ENCODE data around the gene NFKB1. TPM values are rescaled to one million over a fixed set of nuclear protein-coding genes. Genes with fewer than 3 reads are reported as not detected.
A peak's percentile ranks its signal among the peaks of the same experiment; 100 is the strongest.

Gene NFKB1
- total and polyA plus RNA-seq, 2 experiments from 2014 or later: 15.5 to 26.6 TPM

GRCh38 chr4:102525097-102525496, 23.9 kb downstream of the NFKB1 start:
- Histone ChIP-seq H3K36me3 (no peaks in the 10 kb centered on the region), H3K4me3 (no peak overlapping the region), H3K27me3 (no peaks in the 10 kb centered on the region), H3K9me3 (ENCODE audit: low read depth) (no peaks in the 10 kb centered on the region), H3K27ac (no peak overlapping the region), H3K4me1 (ENCODE audit: low read depth) (no peaks in the 10 kb centered on the region)
- peak in 1 of 2 donors; percentile 76 for DNase-seq (ENCODE audit: low read depth in 1 of 2, low spot score in 1 of 2)
- TF ChIP-seq, protein P1, sequence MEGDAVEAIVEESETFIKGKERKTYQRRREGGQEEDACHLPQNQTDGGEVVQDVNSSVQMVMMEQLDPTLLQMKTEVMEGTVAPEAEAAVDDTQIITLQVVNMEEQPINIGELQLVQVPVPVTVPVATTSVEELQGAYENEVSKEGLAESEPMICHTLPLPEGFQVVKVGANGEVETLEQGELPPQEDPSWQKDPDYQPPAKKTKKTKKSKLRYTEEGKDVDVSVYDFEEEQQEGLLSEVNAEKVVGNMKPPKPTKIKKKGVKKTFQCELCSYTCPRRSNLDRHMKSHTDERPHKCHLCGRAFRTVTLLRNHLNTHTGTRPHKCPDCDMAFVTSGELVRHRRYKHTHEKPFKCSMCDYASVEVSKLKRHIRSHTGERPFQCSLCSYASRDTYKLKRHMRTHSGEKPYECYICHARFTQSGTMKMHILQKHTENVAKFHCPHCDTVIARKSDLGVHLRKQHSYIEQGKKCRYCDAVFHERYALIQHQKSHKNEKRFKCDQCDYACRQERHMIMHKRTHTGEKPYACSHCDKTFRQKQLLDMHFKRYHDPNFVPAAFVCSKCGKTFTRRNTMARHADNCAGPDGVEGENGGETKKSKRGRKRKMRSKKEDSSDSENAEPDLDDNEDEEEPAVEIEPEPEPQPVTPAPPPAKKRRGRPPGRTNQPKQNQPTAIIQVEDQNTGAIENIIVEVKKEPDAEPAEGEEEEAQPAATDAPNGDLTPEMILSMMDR (IDR thresholded peaks at IDR 0.05; ENCODE audit: low read depth, low read length): no peak

DNA sequence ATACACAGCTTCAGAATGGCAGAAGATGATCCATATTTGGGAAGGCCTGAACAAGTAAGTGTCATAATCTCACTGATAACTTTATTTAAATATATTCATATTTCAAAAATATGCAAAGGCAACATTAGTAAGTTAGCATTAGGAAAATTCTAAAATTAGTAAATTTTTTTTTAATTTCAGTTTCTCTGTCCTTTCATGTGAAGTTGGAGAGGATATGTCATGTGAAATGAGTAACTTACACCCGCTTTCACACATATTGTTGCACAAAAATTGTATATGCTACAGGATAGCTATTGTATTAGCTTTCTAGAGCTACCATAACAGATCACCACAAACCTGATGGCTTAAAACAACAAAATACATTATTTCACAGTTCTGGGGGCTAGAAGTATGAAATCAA, 24.3 kb downstream of the NFKB1 start:
- TF ChIP-seq, protein P1 (IDR thresholded peaks at IDR 0.05; ENCODE audit: low read depth, low read length): no peak
- no peaks in the 10 kb centered on the region for H3K36me3 ChIP-seq

DNA sequence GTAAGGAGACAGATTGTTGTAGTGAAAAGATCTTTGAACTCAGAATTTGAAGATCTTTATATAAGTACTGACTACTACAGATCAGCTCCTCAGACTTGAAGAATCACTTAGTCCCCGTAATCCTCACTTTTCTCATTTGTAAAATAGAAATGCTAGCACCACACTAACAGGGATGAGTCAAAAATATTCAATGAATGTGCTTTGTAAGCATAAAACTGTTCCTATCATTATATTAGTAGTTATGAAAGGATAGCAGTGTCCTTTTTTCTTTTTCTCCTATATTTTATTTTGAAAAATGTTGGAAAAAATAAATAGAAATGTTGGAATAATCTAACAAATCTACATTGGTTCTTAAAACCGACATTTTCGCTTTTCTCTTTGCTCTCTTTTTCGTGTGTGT, 25.4 kb downstream of the NFKB1 start:
- Histone ChIP-seq H3K9me3 (ENCODE audit: low read depth) (no peaks in the 10 kb centered on the region), H3K27me3 (no peaks in the 10 kb centered on the region), H3K36me3 (no peaks in the 10 kb centered on the region), H3K4me1 (ENCODE audit: low read depth) (peaks cover 4% of the 10 kb centered on the region), H3K4me3 (no peak overlapping the region), H3K27ac (no peak overlapping the region)
- no peak for DNase-seq (ENCODE audit: low read depth in 1 of 2, low spot score in 1 of 2)
- TF ChIP-seq, protein P1 (IDR thresholded peaks at IDR 0.05; ENCODE audit: low read depth, low read length): no peak

More for the DNA sequence above, 24.3 kb downstream of the NFKB1 start:
- DNase-seq (ENCODE audit: low read depth in 1 of 2, low spot score in 1 of 2): no peak
- H3K27me3 ChIP-seq: no peaks in the 10 kb centered on the region
- H3K4me3 ChIP-seq: no peak overlapping the region
- H3K27ac ChIP-seq: no peak overlapping the region
- H3K9me3 ChIP-seq (ENCODE audit: low read depth): no peaks in the 10 kb centered on the region
- no peaks in the 10 kb centered on the region for H3K4me1 ChIP-seq (ENCODE audit: low read depth)

DNA sequence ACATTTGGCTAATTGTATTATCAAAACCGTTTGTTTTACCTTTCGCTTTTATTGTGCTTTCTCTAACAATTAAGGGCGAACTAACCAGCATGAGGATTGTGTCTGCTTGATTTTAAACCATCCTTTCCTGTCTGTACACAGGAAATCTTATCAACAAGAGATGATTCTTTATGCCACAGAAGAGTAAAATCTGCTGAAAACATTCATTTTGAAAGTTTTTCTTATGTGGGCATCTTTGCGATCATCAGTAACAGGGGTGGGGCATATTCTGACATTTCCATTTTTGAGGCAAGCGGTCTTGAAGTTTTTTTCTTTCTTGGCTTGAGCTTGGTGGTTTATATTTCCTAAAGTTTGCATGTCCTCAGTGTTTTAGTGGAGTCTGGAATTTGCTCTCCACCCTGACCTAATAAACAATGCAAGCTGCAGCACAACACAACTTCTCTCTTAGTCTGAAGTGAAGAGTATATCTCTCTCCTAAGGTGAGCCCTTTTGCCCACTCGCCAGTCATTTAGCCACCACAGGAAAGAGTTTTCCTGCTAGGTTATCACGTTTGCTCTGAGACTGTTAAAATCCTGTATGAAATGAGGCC, 26.6 kb downstream of the NFKB1 start:
- no peak overlapping the region for H3K4me3 ChIP-seq
- TF ChIP-seq, protein P1 (IDR thresholded peaks at IDR 0.05; ENCODE audit: low read depth, low read length): no peak
- no peaks in the 10 kb centered on the region for H3K36me3 ChIP-seq
- H3K27me3 ChIP-seq: no peaks in the 10 kb centered on the region
- DNase-seq (ENCODE audit: low read depth in 1 of 2, low spot score in 1 of 2): no peak
- no peak overlapping the region for H3K27ac ChIP-seq
- H3K4me1 ChIP-seq (ENCODE audit: low read depth): peaks cover 4% of the 10 kb centered on the region
- H3K9me3 ChIP-seq (ENCODE audit: low read depth): no peaks in the 10 kb centered on the region

- no peaks in the 10 kb centered on the region for H3K9me3 ChIP-seq (ENCODE audit: low read depth)
- TF ChIP-seq, protein P1 (IDR thresholded peaks at IDR 0.05; ENCODE audit: low read depth, low read length): no peak
- no peak for DNase-seq (ENCODE audit: low read depth in 1 of 2, low spot score in 1 of 2)
These were observed 28.8 kb downstream of the NFKB1 start for GRCh38 chr4:102529977-102530376.

More at GRCh38 chr4:102529977-102530376, 28.8 kb downstream of the NFKB1 start:
- H3K4me3 ChIP-seq: no peak overlapping the region
- H3K4me1 ChIP-seq (ENCODE audit: low read depth): peaks cover 4% of the 10 kb centered on the region
- no peaks in the 10 kb centered on the region for H3K27me3 ChIP-seq
- H3K36me3 ChIP-seq: no peaks in the 10 kb centered on the region
- no peak overlapping the region for H3K27ac ChIP-seq
